ENCODE results near the gene NR3C2.

Gene NR3C2

DNA sequence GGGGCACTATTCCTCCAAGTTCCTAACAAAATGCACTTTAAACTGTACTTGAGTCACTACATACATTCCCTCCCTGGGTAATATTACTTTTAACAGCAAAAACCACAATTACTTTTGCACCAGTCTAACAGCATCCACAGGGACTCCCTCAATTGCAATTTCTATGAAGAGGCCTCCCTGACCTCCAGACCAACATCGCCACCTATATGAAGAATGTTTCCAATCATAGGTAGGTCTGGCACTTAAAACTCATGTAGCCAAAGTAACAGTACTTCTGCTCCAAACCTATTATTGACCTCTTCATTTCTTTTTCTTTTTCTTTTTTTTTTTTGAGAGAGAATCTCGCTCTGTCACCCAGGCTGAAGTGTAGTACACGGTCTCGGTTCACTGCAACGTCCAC, 15.6 kb downstream of the NR3C2 start:
- Histone ChIP-seq H3F3A (ENCODE audit: insufficient read depth, low read length) (no peaks in the 10 kb centered on the region), H3K9me3 (replicated peaks; ENCODE audit: insufficient read depth, low read length) (no peaks in the 10 kb centered on the region), H3K79me2 (ENCODE audit: low read length) (no peaks in the 10 kb centered on the region), H2AFZ (ENCODE audit: low read length) (no peak overlapping the region), H3K27ac (ENCODE audit: low read length) (no peak overlapping the region), H3K4me1 (ENCODE audit: low read length) (no peaks in the 10 kb centered on the region), H4K20me1 (ENCODE audit: insufficient read depth, low read length) (no peaks in the 10 kb centered on the region), H3K9ac (ENCODE audit: low read length) (no peak overlapping the region), H3K4me2 (ENCODE audit: low read depth, low read length) (no peak overlapping the region), H3K36me3 (replicated peaks; ENCODE audit: insufficient read depth, low read length) (no peaks in the 10 kb centered on the region), H3K4me3 (ENCODE audit: low read length) (no peak overlapping the region), H3K27me3 (replicated peaks; ENCODE audit: insufficient read depth, low read length) (no peaks in the 10 kb centered on the region), H3K9me2 (replicated peaks; ENCODE audit: insufficient read depth, low read length) (no peaks in the 10 kb centered on the region)
- no peak for DNase-seq
- TF ChIP-seq EZH2 (optimal IDR thresholded peaks at IDR 0.05; ENCODE audit: low read depth, low read length) (no peak), EZH2phosphoT487 (IDR thresholded peaks at IDR 0.05; ENCODE audit: low read length) (no peak)
- TF ChIP-seq, protein P1, sequence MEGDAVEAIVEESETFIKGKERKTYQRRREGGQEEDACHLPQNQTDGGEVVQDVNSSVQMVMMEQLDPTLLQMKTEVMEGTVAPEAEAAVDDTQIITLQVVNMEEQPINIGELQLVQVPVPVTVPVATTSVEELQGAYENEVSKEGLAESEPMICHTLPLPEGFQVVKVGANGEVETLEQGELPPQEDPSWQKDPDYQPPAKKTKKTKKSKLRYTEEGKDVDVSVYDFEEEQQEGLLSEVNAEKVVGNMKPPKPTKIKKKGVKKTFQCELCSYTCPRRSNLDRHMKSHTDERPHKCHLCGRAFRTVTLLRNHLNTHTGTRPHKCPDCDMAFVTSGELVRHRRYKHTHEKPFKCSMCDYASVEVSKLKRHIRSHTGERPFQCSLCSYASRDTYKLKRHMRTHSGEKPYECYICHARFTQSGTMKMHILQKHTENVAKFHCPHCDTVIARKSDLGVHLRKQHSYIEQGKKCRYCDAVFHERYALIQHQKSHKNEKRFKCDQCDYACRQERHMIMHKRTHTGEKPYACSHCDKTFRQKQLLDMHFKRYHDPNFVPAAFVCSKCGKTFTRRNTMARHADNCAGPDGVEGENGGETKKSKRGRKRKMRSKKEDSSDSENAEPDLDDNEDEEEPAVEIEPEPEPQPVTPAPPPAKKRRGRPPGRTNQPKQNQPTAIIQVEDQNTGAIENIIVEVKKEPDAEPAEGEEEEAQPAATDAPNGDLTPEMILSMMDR (IDR thresholded peaks at IDR 0.05; ENCODE audit: low read length): no peak

DNA sequence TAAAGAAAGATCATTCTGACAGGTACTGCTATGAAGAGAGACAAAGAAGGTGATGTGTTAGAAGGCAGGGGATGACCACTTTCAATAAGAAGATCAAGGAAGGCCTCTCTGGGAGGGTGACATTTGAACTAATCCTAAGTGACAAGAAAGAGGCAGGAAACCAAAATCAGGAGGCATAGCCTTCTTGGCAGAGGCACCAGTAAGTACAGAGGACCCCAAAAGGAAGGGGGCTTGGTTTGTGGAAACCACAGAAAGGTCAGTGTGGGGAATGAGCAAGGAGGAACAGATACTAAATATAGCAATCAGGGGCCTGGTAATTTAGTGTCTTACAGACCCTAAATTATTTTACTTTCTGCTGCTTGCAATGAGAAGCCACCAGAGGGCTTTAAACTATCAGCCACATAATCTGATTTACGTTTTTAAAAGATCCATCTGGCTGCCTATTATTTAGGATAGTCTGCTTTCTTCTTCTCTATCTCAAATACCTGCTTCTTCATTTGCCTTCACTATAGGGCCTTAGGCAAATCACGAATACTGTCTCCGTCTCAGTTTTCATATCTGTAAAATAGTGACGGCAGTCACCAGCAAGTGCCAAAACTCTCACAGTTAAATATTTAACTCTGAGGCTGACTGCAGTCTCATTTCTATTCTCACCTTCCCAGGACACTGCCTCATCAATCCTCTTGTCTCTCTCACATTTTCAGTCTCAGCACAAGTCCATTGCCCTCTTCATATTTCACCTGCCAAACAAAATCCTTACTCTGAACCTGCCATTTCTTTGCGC, 16.7 kb downstream of the NR3C2 start:
- no peaks in the 10 kb centered on the region for H3K9me3 ChIP-seq (replicated peaks; ENCODE audit: insufficient read depth, low read length)
- no peak overlapping the region for H3K27ac ChIP-seq (ENCODE audit: low read length)

DNA sequence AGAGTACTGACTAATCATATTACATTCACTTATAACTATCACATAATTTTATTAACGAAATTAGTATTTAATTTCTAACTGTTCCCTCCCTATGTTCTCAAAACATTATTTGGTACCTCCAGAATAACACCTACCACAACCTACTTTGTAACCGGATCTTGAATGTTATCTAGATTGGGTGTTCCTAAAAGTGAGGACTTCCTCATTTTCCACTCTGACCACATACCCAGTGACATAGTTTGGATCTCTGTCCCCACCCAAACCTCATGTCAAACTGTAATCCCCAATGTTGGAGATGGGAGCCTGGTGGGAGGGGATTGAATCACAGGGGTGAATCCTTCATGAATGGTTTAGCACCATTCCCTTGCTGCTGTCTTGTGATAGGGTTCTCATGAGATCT, 21.8 kb downstream of the NR3C2 start:
- Histone ChIP-seq H3K9me3 (replicated peaks; ENCODE audit: insufficient read depth, low read length) (no peaks in the 10 kb centered on the region), H3K27me3 (replicated peaks; ENCODE audit: insufficient read depth, low read length) (no peaks in the 10 kb centered on the region), H3K9ac (ENCODE audit: low read length) (no peak overlapping the region), H3K9me2 (replicated peaks; ENCODE audit: insufficient read depth, low read length) (no peaks in the 10 kb centered on the region), H3K4me2 (ENCODE audit: low read depth, low read length) (no peak overlapping the region), H3F3A (ENCODE audit: insufficient read depth, low read length) (no peaks in the 10 kb centered on the region), H3K4me1 (ENCODE audit: low read length) (no peaks in the 10 kb centered on the region), H3K36me3 (replicated peaks; ENCODE audit: insufficient read depth, low read length) (no peaks in the 10 kb centered on the region), H3K79me2 (ENCODE audit: low read length) (no peaks in the 10 kb centered on the region), H4K20me1 (ENCODE audit: insufficient read depth, low read length) (no peaks in the 10 kb centered on the region), H3K27ac (ENCODE audit: low read length) (no peak overlapping the region), H3K4me3 (ENCODE audit: low read length) (no peak overlapping the region), H2AFZ (ENCODE audit: low read length) (no peak overlapping the region)
- no peak for TF ChIP-seq EZH2 (optimal IDR thresholded peaks at IDR 0.05; ENCODE audit: low read depth, low read length)
- TF ChIP-seq, protein P1 (IDR thresholded peaks at IDR 0.05; ENCODE audit: low read length): no peak
- no peak for TF ChIP-seq EZH2phosphoT487 (IDR thresholded peaks at IDR 0.05; ENCODE audit: low read length)
- DNase-seq: no peak

More for the DNA sequence above, 16.7 kb downstream of the NR3C2 start:
- Histone ChIP-seq H3K9me2 (replicated peaks; ENCODE audit: insufficient read depth, low read length) (no peaks in the 10 kb centered on the region), H3F3A (ENCODE audit: insufficient read depth, low read length) (no peaks in the 10 kb centered on the region), H3K27me3 (replicated peaks; ENCODE audit: insufficient read depth, low read length) (no peaks in the 10 kb centered on the region), H3K4me3 (ENCODE audit: low read length) (no peak overlapping the region), H3K4me1 (ENCODE audit: low read length) (no peaks in the 10 kb centered on the region), H3K9ac (ENCODE audit: low read length) (no peak overlapping the region), H3K36me3 (replicated peaks; ENCODE audit: insufficient read depth, low read length) (no peaks in the 10 kb centered on the region), H3K79me2 (ENCODE audit: low read length) (no peaks in the 10 kb centered on the region), H3K4me2 (ENCODE audit: low read depth, low read length) (no peak overlapping the region), H4K20me1 (ENCODE audit: insufficient read depth, low read length) (no peaks in the 10 kb centered on the region), H2AFZ (ENCODE audit: low read length) (no peak overlapping the region)
- no peak for DNase-seq
- TF ChIP-seq, protein P1 (IDR thresholded peaks at IDR 0.05; ENCODE audit: low read length): no peak
- no peak for TF ChIP-seq EZH2phosphoT487 (IDR thresholded peaks at IDR 0.05; ENCODE audit: low read length)
- TF ChIP-seq EZH2 (optimal IDR thresholded peaks at IDR 0.05; ENCODE audit: low read depth, low read length): no peak
